Activated CD8-positive, alpha-beta memory T cell treated with anti-CD3 and anti-CD28 coated beads for 24 hours (primary cell): ENCODE data around the gene GPR176.
"Not testable (repeated sequence)": the region's sequence is repeated elsewhere in the genome, so short reads cannot be mapped to it uniquely, and the experiment has no call there.

Experiments
- DNase-seq: peaks from one replicate; pipeline ENCODE4 v3.0.0-alpha.2; 2020

Gene GPR176

GRCh38 chr15:39935241-39935640, 15.2 kb upstream of the GPR176 start:
- DNase-seq = no peak

- no peak for DNase-seq
Observed at GRCh38 chr15:39934397-39935071, 14.5 kb upstream of the GPR176 start.

GRCh38 chr15:39931615-39932014, 11.5 kb upstream of the GPR176 start:
- no peak for DNase-seq

DNA sequence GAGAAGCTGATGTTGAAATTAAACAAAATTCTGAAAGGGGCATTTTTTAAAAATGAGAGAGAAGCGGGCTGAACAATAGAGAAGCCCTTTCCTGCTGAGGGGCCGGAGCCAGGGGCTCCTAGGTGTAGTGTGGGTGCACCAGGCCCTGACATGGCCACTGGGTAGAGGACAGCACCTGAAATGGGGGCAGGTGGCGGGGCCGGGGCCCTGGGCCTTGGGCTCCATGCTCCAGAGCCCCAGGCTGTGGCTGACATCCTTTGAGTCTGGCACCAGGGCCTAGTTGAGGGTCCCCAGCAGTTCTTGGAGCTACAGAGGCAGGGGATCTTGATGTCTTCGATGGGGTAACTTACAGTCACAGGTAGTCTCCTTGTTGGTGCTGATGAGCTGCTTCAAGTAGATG, 6.5 kb upstream of the GPR176 start:
- DNase-seq = no peak

GRCh38 chr15:39925112-39925842, 5.2 kb upstream of the GPR176 start:
- DNase-seq = no peak

GRCh38 chr15:39924437-39924836, 4.4 kb upstream of the GPR176 start:
- no peak for DNase-seq

GRCh38 chr15:39922462-39923092, 2.5 kb upstream of the GPR176 start:
- DNase-seq = no peak

GRCh38 chr15:39921274-39921638, 1.2 kb upstream of the GPR176 start:
- no peak for DNase-seq

- peak; percentile 93 for DNase-seq
Observed at GRCh38 chr15:39920510-39921273, 626 bp upstream of the GPR176 start.

DNA sequence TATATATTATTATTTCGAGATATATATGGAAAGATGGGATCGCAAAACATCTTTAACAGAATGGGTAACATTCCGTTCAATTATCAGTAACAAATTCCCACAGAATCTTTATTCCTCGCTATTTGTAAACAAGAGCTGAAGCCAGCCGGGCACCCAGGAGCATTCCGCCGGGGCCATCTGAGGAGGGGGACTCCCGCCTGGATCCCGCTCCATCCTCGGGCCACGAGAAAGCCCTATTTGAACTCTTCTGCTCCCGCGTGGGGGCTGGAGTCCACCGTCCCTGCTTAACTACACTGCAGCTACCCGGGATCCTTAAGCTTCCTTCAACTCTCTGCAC, 687 bp downstream of the GPR176 start:
- no peak for DNase-seq

- no peak for DNase-seq
Observed at GRCh38 chr15:39918688-39919385, 1.2 kb downstream of the GPR176 start.

DNA sequence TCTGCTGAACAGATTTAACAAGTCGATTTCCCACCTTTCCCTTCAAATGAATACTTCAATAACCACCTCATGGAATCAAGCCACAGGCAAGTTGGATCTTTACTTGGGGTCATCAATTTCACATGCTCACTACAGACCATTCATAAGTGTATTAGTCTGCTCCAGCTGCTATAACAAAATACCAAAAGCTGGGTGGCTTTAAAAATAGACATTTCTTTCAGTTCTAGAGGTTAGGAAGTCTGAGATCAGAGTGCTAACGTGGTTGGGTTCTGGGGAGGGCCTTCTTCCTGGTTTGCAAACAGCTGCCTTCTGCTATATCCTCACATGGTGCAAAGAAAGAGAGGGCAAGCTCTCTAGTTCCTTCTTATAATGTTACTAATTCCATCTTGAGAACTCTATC, 5.1 kb downstream of the GPR176 start:
- no peak for DNase-seq

GRCh38 chr15:39909007-39909406, 11.1 kb downstream of the GPR176 start:
- DNase-seq = no peak

GRCh38 chr15:39908186-39908585, 11.9 kb downstream of the GPR176 start:
- no peak for DNase-seq

DNA sequence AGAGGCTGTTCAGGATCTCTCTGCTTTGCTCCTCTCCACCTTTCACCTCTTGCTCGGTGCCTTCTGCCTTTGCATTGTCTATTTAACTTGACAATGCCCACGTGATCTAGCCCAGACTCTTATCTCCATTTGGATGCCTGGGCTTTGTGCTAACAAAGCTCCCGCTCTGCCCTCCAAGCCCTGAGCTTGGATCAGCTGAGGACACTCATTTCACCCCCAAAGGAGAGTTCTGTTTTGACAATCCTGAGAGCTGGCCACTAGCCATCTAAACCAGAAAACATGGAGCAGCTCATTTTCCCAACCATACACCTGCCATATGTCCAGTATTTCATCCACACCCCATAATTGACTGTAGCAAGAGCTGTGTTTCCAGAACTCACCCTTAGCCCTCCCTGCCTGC, 12.8 kb downstream of the GPR176 start:
- no peak for DNase-seq

GRCh38 chr15:39904115-39904514, 16.0 kb downstream of the GPR176 start:
- no peak for DNase-seq

GRCh38 chr15:39898317-39898716, 21.7 kb downstream of the GPR176 start:
- DNase-seq = no peak

DNA sequence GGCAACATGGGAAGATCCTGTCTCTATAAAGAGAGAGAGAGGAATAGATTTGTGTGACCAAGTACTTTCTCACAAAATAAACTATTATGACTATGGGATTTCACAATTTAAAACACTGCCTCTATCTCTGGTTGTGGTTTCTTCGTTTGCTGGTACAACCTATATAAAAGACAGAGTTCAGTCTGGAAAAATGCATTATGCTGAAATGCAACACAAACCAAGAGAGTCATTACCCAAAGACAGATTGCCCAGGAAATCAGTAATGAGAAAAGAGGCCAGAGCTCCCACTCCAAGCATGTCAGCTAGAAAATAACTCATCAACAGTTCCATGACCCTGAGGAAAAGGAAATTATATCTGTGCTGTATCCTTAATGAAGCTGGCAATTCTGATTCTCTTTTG, 23.2 kb downstream of the GPR176 start:
- no peak for DNase-seq

DNA sequence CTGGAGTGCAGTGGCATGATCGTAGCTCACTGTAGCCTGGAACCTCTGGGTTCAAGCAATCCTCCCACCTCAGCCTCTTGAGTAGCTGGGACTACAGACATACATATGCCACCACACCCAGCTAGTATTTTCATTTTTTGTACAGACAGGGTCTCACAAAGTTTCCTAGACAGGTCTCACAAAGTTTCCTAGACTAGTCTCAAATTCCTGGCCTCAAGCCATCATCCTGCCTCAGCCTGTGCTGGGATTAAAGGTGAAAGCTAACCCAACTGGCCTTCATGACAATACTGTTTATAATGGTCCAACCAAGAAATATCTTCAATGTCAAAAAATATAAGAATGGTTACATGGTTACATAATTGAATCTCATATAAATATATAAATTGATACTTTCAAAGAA, 24.0 kb downstream of the GPR176 start:
- no peak for DNase-seq

DNA sequence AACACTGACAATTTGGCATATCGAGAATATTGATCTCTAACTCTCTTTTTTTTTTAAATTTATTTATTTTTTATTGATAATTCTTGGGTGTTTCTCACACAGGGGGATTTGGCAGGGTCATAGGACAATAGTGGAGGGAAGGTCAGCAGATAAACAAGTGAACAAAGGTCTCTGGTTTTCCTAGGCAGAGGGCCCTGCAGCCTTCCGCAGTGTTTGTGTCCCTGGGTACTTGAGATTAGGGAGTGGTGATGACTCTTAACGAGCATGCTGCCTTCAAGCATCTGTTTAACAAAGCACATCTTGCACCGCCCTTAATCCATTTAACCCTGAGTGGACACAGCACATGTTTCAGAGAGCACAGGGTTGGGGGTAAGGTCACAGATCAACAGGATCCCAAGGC, 27.0 kb downstream of the GPR176 start:
- not testable (repeated sequence) for DNase-seq

DNA sequence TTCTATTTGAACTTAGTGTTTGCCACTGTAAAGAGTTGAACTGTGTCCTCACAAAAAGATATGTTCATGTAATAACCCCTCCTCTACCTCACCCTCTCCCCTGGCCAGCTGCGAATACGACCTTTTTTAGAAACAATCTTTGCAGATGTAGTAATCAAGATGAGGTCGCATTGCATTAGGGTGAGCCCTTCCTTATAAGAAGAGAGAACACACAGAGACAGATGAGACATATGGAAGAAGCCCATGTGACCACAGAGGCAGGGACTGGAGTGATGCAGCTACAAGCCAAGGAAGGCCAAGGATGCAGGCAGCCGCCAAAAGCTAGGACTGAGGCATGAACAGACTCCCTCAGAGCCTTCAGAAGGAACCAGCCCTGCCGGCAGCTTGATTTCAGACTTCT, 27.6 kb downstream of the GPR176 start:
- no peak for DNase-seq

DNA sequence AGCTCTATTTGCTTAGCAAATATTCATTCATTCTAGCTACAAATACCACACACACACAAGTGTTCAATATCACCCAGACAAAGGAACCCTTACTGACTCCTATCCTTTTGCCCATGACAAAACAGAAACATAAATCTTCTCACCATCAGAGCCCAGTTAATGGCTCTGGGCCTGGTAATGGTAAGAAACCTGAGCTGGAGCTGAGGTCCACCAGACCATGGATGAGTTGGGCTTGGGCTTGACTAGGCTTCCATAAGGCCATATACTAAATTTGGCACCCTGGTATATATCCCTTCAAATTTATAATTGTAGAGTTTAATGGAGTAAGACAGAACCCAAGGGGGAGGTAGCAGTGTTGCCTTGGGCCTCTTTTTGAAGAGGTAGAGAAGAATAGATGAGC, 29.4 kb downstream of the GPR176 start:
- no peak for DNase-seq

DNA sequence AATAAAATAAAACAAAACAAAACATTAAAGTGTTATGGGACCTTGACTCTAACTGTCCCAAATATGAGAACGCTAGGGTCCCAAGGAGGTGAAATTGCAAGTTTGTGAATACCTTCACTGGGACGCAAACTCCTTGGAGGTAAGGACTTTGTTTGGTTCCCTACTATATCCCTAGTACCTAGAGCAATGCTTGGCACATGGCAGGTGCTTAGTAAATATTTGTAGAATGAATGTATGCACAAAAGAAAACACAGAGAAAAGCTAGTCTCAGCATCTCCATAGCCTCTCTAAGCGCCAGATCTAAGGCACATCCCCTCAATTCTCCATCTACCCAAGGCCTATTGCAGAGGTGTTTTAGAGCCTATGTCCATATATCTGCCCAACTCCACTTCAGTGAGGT, 30.5 kb downstream of the GPR176 start:
- DNase-seq = no peak
